GM18873 (cell line): ENCODE results near the gene CFAP43.
"Not testable (repeated sequence)": the region's sequence is repeated elsewhere in the genome, so short reads cannot be mapped to it uniquely, and the experiment has no call there.

Source experiments
- ATAC-seq: cut with Tn5 transposase; IDR thresholded peaks from one replicate; pipeline ENCODE4 v1.9.1; 2021; ENCODE audit warnings: mild to moderate bottlenecking, moderate library complexity, moderate number of reproducible peaks; ENCODE audit not compliant: unreplicated experiment, low FRiP score

Gene CFAP43

GRCh38 chr10:104256335-104256961 lies 24.3 kb upstream of the CFAP43 start:
- no peak for ATAC-seq

GRCh38 chr10:104255311-104255981 lies 23.3 kb upstream of the CFAP43 start:
- no peak for ATAC-seq

GRCh38 chr10:104254493-104255310 lies 22.5 kb upstream of the CFAP43 start, which contains the start of gene GSTO1:
Gene GSTO1, plus strand, starts transcription at chr10:104254892. Its CDS starts 37 bp downstream, at chr10:104254929.
- peak; percentile 58 for ATAC-seq

- ATAC-seq: no peak
Measured at GRCh38 chr10:104253606-104254410, 21.6 kb upstream of the CFAP43 start.

- no peak for ATAC-seq
Measured at GRCh38 chr10:104253106-104253505, 20.9 kb upstream of the CFAP43 start.

GRCh38 chr10:104252368-104252767 lies 20.2 kb upstream of the CFAP43 start:
- ATAC-seq: no peak

GRCh38 chr10:104251443-104251842 lies 19.3 kb upstream of the CFAP43 start:
- ATAC-seq: no peak

- no peak for ATAC-seq
Measured at GRCh38 chr10:104250371-104250770, 18.2 kb upstream of the CFAP43 start.

- ATAC-seq: not testable (repeated sequence)
Measured at GRCh38 chr10:104248931-104249330, 16.8 kb upstream of the CFAP43 start.

GRCh38 chr10:104247513-104248146 lies 15.5 kb upstream of the CFAP43 start:
- ATAC-seq: no peak

GRCh38 chr10:104246976-104247375 lies 14.8 kb upstream of the CFAP43 start:
- ATAC-seq: no peak

- ATAC-seq: no peak
Measured at GRCh38 chr10:104245066-104245632, 13.0 kb upstream of the CFAP43 start.

- ATAC-seq: no peak
Measured at GRCh38 chr10:104243512-104243911, 11.3 kb upstream of the CFAP43 start.

GRCh38 chr10:104243009-104243408 lies 10.8 kb upstream of the CFAP43 start:
- ATAC-seq: not testable (repeated sequence)

- ATAC-seq: no peak
Measured at GRCh38 chr10:104242545-104242944, 10.4 kb upstream of the CFAP43 start.

GRCh38 chr10:104240078-104240477 lies 7.9 kb upstream of the CFAP43 start:
- no peak for ATAC-seq

GRCh38 chr10:104235801-104236200 lies 3.6 kb upstream of the CFAP43 start:
- no peak for ATAC-seq

GRCh38 chr10:104234934-104235333 lies 2.8 kb upstream of the CFAP43 start:
- no peak for ATAC-seq

GRCh38 chr10:104233817-104234216 lies 1.7 kb upstream of the CFAP43 start:
- no peak for ATAC-seq
